HepG2 (cell line): ENCODE results near the gene PLAAT3. TPM values are rescaled to one million over a fixed set of nuclear protein-coding genes. Genes with fewer than 3 reads are reported as not detected.

Experiments
- ATAC-seq: fragments of 200-7000 bp; cut with Tn5 transposase; 3 replicates; pipeline ENCODE4 v1.9.1; 2020; ENCODE audit warnings: mild to moderate bottlenecking, moderate library complexity
- BruUV-seq: library from RNA; stranded (reverse); fragments of 400-500 nt; replicated peaks from 2 replicates; lab custom pipeline; 2021; lab: Mats Ljungman, UMichigan
- CTCF ChIA-PET: fragments of 300-600 bp; formaldehyde crosslinking; extraction: SDS; loops from one replicate; lab custom pipeline; 2021; ENCODE audit warnings: low total read pairs, inconsistent platforms, low intra/inter-chr PET ratio; lab: Yijun Ruan, JAX
- POLR2A ChIA-PET: fragments of 350-600 bp; sonication (Branson Sonifier 250); formaldehyde crosslinking; loops from one replicate; lab custom pipeline; 2020; ENCODE audit warnings: antibody characterized with exemption, inconsistent platforms; lab: Yijun Ruan, JAX
- DNase-seq: peaks from one replicate; pipeline ENCODE4 v3.0.0-alpha.2; 2015; ENCODE audit warnings: low spot score
- FAIRE-seq: peaks from 3 replicates; lab custom pipeline; 2011; peaks lifted over from hg19 to GRCh38; lab: Jason Lieb, UNC
- H2AFZ ChIP-seq: one replicate; pipeline ENCODE4 v1.6.1; 2011; ENCODE audit warnings: low read length, inconsistent platforms
- H3K27ac ChIP-seq: fragments of 300-600 bp; 3 replicates; pipeline ENCODE4 v1.8.0; 2011; ENCODE audit warnings: mixed run types, mild to moderate bottlenecking, mixed read lengths, low read length, inconsistent platforms; ENCODE audit not compliant: insufficient read depth; ENCODE audit errors: extremely low read length
- H3K27me3 ChIP-seq, 2 experiments: fragments of 200-600 bp in 1 of 2; 2 replicates in 1 of 2; 3 replicates in 1 of 2; pipeline versions ENCODE4 v1.6.0 to v1.8.0; 2011; ENCODE audit warnings: low read length in 2 of 2, mild to moderate bottlenecking in 2 of 2, moderate library complexity in 2 of 2, inconsistent platforms in 1 of 2; ENCODE audit not compliant: insufficient read depth in 2 of 2, control insufficient read depth in 1 of 2
- H3K36me3 ChIP-seq, 2 experiments: fragments of 200-600 bp in 1 of 2; replicated peaks in 1 of 2; 2 replicates in 1 of 2; 3 replicates in 1 of 2; pipeline versions ENCODE4 v1.5.1 to v1.8.0; 2011; ENCODE audit warnings: low read length in 2 of 2, inconsistent platforms in 1 of 2; ENCODE audit not compliant: insufficient read depth in 2 of 2, control insufficient read depth in 1 of 2
- H3K4me1 ChIP-seq: 2 replicates; pipeline ENCODE4 v1.5.1; 2012; ENCODE audit warnings: low read length, inconsistent platforms; ENCODE audit not compliant: insufficient read depth
- H3K4me2 ChIP-seq: 2 replicates; pipeline ENCODE4 v1.6.0; 2011; ENCODE audit warnings: low read depth, low read length, inconsistent platforms
- H3K4me3 ChIP-seq, 3 experiments: fragments of 200-600 bp in 1 of 3; sonication (generic), shearing (Covaris generic) in 1 of 3; replicated peaks in 1 of 3; 2 replicates each; pipeline ENCODE4 v1.5.1; 2011 to 2016; ENCODE audit warnings: low read length in 3 of 3, inconsistent platforms in 2 of 3, low read depth in 2 of 3, mild to moderate bottlenecking in 2 of 3, control low read depth in 1 of 3, mixed read lengths in 1 of 3; ENCODE audit not compliant: insufficient read depth in 1 of 3
- H3K79me2 ChIP-seq: one replicate; pipeline ENCODE4 v1.6.1; 2011; ENCODE audit warnings: low read length, inconsistent platforms; ENCODE audit not compliant: insufficient read depth
- H3K9ac ChIP-seq: 2 replicates; pipeline ENCODE4 v1.6.0; 2011; ENCODE audit warnings: mild to moderate bottlenecking, low read depth, low read length, inconsistent platforms; ENCODE audit not compliant: insufficient read depth
- H3K9me3 ChIP-seq: 2 replicates; pipeline ENCODE4 v1.5.1; 2012; ENCODE audit warnings: mild to moderate bottlenecking, low read length
- H4K20me1 ChIP-seq: 2 replicates; pipeline ENCODE4 v1.6.0; 2011; ENCODE audit warnings: inconsistent platforms, mild to moderate bottlenecking, low read length, moderate library complexity; ENCODE audit not compliant: insufficient read depth
- ZNF629 ChIP-seq: sonication (generic); formaldehyde crosslinking; conservative IDR thresholded peaks from 2 replicates; pipeline ENCODE4 v1.5.0; 2020; ENCODE audit warnings: missing genetic modification reagents
- ZSCAN25 ChIP-seq: sonication (generic); formaldehyde crosslinking; IDR thresholded peaks from 2 replicates; pipeline ENCODE4 v1.8.0; 2022; ENCODE audit warnings: mild to moderate bottlenecking, missing genetic modification reagents
- WGBS: methylation state at CpG from one replicate; pipeline ENCODE4 v1.1.6; 2017; ENCODE audit warnings: low lambda C conversion rate; 5-methylcytosine and 5-hydroxymethylcytosine counted together
- in situ Hi-C: cut with HindIII; loops from 2 replicates; pipeline ENCODE4 v1.10.0; 2017; ENCODE audit warnings: low pct_unique_long_range_greater_than_20kb; ENCODE audit not compliant: extremely low pct_ligation_motif_present
- intact Hi-C: fragments of 100-400 bp; cut with micrococcal nuclease; formaldehyde crosslinking; loops from one replicate; pipeline ENCODE4 v1.10.0; 2022; ENCODE audit not compliant: unreplicated experiment
- polyA plus RNA-seq, 8 experiments: library from polyadenylated mRNA; depleted of rRNA in 3 of 8; stranded (reverse) in 7 of 8; unstranded in 1 of 8; fragments of >200 nt; fragmentation: Illumina TruSeq in 4 of 8; extraction: Trizol in 4 of 8; gene quantifications; 2 replicates each; pipeline versions ENCODE4 v1.2.1 to v1.2.3, GENCODE V29; 2011 to 2016; ENCODE audit warnings: low read depth in 4 of 8, missing spikeins in 1 of 8, mixed read lengths in 1 of 8; ENCODE audit not compliant: insufficient read depth in 1 of 8
- total RNA-seq, 5 experiments: library from RNA; depleted of rRNA; stranded (reverse); fragments of >200 nt; fragmentation: Illumina TruSeq; extraction: Trizol; gene quantifications; 2 replicates each; pipeline ENCODE4 v1.2.3, GENCODE V29; 2016; ENCODE audit warnings: low read depth in 1 of 5
- TF ChIP-seq, protein P1 (sequence below): sonication (generic); formaldehyde crosslinking; IDR thresholded peaks from 2 replicates; pipeline ENCODE4 v1.5.1; 2020; ENCODE audit warnings: missing genetic modification reagents, mild to moderate bottlenecking, borderline replicate concordance
- TF ChIP-seq, protein P2 (sequence below): sonication (generic); formaldehyde crosslinking; IDR thresholded peaks from 2 replicates; pipeline ENCODE4 v1.8.0; 2023; ENCODE audit warnings: mild to moderate bottlenecking, missing genetic modification reagents

The PLAAT3 gene
- total and polyA plus RNA-seq, 2 of the 13 experiments (the other 11 are each of a cell fraction or from before 2014, with no cell fraction given) = 9.3 to 16.4 TPM

DNA sequence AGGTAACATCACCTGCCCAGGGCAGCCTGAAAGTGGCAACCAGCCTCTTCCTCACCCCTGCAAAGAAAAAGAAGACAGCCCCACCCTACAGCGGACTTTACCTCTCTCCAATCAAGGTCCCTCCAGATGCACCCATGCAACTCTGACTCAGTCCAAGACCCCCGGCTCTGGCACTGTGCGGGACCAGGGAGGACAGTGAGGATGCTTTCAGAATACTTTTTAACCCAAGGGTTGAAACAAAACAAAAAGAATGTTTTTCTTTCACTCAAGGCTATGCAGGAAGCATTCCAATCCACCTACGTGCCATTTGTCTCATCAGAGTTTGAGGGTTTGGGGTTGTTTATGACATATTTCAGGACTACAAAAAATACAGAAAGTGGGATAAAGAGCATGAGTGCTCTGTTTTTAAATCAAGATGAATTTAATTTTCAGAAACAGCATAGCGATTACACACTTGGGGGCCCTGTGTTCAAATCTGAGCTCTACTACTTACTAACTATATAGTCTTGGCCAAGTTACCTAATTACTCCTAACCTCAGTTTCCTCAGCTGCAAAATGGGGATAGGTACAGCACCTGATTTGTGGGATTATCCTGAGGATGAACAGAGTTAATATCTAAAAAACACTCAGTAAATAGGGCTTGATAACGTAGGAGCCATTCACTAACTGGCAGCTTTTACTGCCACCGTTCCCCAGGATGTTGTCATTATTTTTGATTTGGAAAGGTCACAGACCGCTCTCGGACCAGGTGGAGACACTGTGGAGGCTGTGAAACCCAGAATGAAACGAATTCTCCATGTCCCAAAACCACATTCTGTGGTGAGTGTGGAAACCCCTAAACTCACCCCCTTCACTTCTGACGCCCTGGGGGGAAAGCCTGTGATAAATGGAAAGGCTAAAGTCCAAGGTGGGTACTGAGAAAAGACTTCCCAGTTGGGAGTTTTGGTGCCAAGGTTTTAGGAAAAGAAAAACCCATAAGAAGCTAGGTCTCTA, 5.6 kb downstream of the PLAAT3 start:
- H3K79me2 ChIP-seq = no peaks in the 10 kb centered on the region
- H2AFZ ChIP-seq = no peak overlapping the region
- ATAC-seq (no peak), FAIRE-seq (no peak), DNase-seq (no peak)
- H3K27ac ChIP-seq = no peak overlapping the region
- H3K27me3 ChIP-seq = no peaks in the 10 kb centered on the region
- H3K36me3 ChIP-seq = no peaks in the 10 kb centered on the region
- H3K4me2 ChIP-seq = peak overlapping the region; percentile 60
- no peaks in the 10 kb centered on the region for H4K20me1 ChIP-seq
- no peaks in the 10 kb centered on the region for H3K9me3 ChIP-seq
- ChIA-PET CTCF (no interaction called here), POLR2A (no interaction called here)
- intact Hi-C loops (no loop called here), in situ Hi-C loops (no loop called here)
- H3K9ac ChIP-seq = no peak overlapping the region; the same call in 1 of the 2 replicates
- peak; percentile 76 for TF ChIP-seq ZNF629
- TF ChIP-seq, protein P1, sequence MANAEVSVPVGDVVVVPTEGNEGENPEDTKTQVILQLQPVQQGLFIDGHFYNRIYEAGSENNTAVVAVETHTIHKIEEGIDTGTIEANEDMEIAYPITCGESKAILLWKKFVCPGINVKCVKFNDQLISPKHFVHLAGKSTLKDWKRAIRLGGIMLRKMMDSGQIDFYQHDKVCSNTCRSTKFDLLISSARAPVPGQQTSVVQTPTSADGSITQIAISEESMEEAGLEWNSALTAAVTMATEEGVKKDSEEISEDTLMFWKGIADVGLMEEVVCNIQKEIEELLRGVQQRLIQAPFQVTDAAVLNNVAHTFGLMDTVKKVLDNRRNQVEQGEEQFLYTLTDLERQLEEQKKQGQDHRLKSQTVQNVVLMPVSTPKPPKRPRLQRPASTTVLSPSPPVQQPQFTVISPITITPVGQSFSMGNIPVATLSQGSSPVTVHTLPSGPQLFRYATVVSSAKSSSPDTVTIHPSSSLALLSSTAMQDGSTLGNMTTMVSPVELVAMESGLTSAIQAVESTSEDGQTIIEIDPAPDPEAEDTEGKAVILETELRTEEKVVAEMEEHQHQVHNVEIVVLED (CRISPR knock-in tag) = no peak
- peak; percentile 75; the same call in 1 of the 2 replicates for TF ChIP-seq ZSCAN25
- TF ChIP-seq, protein P2, sequence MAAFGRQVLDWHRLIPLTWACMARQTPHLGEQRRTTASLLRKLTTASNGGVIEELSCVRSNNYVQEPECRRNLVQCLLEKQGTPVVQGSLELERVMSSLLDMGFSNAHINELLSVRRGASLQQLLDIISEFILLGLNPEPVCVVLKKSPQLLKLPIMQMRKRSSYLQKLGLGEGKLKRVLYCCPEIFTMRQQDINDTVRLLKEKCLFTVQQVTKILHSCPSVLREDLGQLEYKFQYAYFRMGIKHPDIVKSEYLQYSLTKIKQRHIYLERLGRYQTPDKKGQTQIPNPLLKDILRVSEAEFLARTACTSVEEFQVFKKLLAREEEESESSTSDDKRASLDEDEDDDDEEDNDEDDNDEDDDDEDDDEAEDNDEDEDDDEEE (CRISPR knock-in tag) = 0 out of 2 replicates have a peak, but pooled peaks have one; percentile 29
- peak overlapping the region in 1 of 3 experiments; percentile 35; a peak in 1 of 6 replicates for H3K4me3 ChIP-seq
- no TSS peak for BruUV-seq
- H3K4me1 ChIP-seq = peaks cover 38% of the 10 kb centered on the region
- 59% methylated on average over 10 of the region's 11 CpGs for WGBS
